Kidney glomerular epithelial cell (primary cell): ENCODE data around the gene KLHL30.
"Not testable (repeated sequence)": the region's sequence is repeated elsewhere in the genome, so short reads cannot be mapped to it uniquely, and the experiment has no call there.

Source experiments
- DNase-seq: peaks from one replicate; lab custom pipeline; 2025; lab: John Stamatoyannopoulos, UW

KLHL30 gene

DNA sequence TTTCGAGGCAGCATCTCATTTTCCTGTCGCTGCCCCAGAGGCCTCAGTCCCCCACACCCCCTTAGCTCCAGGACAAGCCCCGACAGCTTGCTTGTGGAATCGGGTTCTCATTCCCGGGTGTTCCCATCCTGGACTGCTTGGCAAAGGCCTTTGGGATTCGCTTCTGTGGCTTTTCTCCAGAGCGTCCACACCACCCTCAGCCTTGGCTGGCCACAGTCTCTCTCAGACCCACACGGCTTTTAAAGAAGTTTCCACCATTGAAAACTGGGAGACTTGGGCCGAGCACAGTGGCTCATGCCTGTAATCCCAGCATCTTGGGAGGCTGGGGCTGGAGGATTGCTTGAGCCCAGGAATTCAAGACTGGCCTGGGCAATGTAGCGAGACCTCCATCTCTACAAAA, 35.6 kb upstream of the KLHL30 start:
- DNase-seq, result no peak

GRCh38 chr2:238103465-238104225, 34.8 kb upstream of the KLHL30 start:
- DNase-seq, result no peak

DNA sequence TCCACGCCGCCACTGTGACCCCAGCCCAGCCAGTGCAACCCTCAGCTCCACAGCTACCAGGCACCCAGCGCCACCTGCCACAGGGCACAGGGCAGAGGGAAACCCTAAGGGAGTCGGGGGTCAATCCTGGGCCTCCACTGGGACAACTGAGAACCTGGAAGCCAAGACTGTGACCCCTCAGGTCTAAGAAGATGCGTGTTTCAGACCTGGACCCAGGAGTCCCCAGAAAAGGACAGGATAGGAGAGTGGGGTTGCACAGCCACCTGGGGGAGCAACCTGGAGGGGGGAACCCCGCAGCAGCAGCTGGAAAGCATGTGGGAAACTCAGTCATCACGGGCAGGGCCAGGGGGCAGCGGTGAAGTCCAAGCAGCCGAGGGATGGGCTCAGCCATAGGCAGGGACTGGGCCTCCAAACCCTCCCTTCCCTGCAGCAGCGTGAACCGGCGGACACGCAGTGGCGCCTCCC, 34.2 kb upstream of the KLHL30 start:
- DNase-seq, result no peak

- DNase-seq, result no peak
Measured at GRCh38 chr2:238104691-238105371, 33.6 kb upstream of the KLHL30 start.

DNA sequence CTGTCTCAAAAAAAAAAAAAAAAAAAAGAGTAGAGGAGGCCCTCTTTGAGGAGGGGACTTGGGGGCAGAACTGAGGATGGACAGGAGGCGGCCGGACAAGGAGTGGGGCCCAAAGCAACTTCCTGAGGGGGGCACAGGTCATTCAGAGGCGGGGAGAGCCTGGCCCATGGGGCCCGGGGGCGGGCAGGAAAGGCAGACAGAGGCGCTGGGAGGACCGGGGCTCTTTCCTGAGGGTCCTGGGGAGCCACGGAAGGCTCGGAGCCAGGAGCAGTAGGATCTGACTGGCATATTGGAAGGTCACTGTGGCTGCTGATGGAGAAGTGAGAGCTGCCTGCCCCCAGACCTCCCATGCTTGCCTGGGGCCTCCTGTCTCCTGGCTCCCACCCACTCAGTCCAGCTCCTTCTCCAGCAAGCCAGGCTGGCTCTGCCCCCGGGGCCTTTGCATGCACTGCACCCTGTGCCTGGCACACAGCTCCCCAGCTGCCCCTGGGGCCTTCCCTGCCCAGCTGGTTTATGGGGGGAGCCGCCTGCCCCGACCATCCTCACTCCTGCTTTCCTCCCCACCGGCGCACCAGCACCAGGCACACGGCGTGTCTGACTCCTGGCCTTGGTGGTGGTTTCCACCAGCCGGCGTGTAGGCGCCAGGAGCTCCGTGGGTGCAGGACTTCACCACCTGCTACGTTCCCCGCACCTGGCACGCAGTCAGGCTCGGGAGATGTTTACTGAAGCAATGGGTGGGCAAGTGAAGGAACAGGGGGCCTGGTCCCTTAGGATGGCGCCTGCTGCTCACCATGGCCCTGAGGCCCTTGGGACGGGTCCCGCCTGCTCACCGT, 32.7 kb upstream of the KLHL30 start:
- no peak for DNase-seq

- no peak for DNase-seq
Measured at GRCh38 chr2:238106339-238106697, 32.1 kb upstream of the KLHL30 start.

DNA sequence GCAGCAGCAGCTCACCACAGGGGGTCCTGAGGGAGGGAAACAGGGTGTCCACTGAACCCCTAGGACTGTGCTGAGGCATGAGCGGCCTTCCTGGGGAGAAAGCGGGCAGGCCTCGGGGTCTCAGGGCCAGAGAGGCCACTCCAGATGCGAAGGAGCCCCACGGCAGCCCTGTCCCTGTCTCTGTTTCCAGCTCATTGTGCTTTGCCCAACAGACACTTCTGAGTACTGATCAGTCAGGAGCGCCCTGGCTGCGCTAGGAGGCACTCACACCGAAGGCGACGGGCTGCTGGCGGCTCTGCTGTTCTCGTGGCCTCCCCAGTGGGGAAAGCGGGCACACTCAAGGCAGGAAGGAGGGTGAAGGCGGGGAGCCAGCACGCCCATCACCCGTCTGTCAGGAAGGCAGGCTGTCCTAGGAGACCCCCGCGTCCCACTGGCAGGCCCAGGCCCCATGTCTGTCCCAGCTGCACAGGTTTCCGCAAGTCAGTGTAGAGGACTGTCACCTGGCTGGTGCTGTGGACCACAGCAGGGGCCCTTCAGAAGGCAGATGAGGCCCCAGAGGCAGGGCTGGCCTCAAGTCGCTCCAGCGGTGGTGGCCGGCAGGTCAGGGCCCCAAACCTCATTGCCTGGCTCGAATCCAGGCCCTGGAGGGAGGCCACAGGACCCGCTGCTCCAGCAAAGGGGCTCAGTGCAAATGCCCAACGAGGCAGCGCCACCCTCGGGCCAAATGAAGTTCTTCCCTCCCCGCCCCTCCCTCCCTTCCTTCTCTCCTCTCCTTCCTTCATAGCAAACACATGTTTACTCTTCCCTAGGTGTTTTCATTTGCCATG, 31.6 kb upstream of the KLHL30 start:
- no peak for DNase-seq

GRCh38 chr2:238107525-238108422, 30.7 kb upstream of the KLHL30 start:
- DNase-seq, result no peak

- DNase-seq, result no peak
Measured at GRCh38 chr2:238108423-238109183, 29.9 kb upstream of the KLHL30 start.

DNA sequence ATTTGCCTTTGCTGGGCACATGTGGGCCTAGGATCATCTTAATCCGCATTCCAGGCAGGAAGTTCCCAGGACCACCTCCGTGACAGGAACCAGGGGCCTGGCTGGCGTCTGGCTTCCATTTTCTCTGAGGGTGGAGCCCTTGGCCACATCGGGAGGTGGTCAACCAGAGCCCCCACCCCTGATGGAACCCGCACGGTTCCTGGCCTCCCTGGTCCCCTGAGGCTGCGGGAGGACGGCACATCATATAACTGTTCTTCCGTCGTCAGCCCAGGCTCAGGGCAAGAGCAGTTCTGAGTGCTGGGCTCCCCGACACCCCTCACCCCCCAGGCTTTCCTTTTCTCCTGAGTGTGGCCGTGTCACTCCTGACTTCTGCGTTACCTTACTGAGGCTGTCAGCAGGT, 24.9 kb upstream of the KLHL30 start:
- no peak for DNase-seq

- no peak for DNase-seq
Measured at GRCh38 chr2:238114331-238114841, 24.1 kb upstream of the KLHL30 start.

- no peak for DNase-seq
Measured at GRCh38 chr2:238114851-238115660, 23.4 kb upstream of the KLHL30 start.

DNA sequence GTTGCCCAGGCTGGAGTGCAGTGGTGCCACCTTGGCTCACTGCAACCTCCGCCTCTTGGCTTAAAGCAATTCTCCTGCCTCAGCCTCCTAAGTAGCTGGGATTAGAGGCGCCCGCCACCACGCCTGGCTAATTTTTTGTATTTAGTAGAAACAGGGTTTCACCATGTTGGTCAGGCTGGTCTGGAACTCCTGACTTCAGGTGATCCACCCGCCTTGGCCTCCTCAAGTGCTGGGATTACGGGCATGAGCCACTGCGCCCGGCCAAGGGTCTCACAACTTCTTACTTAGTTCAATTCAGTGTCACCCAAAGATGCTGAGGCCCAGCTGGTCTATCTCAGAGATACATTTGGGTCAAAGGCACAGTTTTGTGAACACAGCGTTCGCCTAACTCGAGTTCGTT, 22.8 kb upstream of the KLHL30 start:
- DNase-seq, result not testable (repeated sequence)

GRCh38 chr2:238116298-238117198, 21.9 kb upstream of the KLHL30 start:
- DNase-seq, result no peak

- DNase-seq, result no peak
Measured at GRCh38 chr2:238117199-238118154, 21.0 kb upstream of the KLHL30 start.

DNA sequence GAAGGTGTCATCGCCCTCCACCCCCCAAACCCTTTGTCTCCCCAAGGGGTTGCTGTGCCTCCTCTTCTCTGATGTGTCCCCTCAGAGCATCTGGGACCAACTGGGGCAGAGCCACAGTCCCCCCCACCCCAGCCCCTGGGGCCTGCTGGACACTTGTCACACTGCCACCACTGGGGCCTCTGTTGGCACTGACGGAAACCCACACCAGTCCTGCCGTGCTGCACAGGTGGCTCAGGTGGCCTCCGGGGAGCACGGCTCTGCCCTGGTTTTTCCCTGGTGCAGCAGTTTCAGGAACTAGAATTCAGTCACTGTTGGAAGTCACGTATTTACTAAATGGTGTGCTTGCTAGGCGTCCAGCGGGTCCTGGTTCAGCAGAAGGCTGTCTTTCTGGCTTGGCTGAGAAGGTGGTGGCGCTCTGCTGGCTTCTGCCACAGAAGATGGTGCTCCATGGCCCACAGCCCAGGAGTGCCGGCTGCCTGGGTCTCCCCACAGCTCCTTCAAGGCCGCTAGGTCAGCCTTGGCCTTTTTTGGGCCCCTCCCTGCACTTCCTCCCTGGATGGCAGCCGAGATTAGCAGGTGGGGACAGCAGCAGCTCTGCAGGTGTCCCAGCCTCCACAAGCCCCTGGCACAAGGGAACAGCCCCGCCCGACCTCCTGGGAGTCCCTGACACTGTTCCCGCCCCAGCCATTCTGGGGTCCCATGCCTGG, 18.6 kb upstream of the KLHL30 start:
- DNase-seq, result no peak
